Nephron progenitor cell (in vitro differentiated cells): ENCODE measurements around the gene SMIM28.

Experiments
- DNase-seq: peaks from one replicate; pipeline ENCODE4 v3.0.0; 2021
- H3K27ac Mint-ChIP-seq: 2 replicates; pipeline ENCODE4 v1.8.0; 2021; ENCODE audit warnings: mild to moderate bottlenecking, moderate library complexity, mixed read lengths
- H3K27me3 Mint-ChIP-seq: 2 replicates; pipeline ENCODE4 v1.8.0; 2021; ENCODE audit warnings: mild to moderate bottlenecking, low read depth, mixed read lengths; ENCODE audit not compliant: poor library complexity
- H3K36me3 Mint-ChIP-seq: 2 replicates; pipeline ENCODE4 v1.8.0; 2021; ENCODE audit warnings: low read depth, mixed read lengths
- H3K4me1 Mint-ChIP-seq: 2 replicates; pipeline ENCODE4 v1.8.0; 2021; ENCODE audit warnings: mixed read lengths
- H3K4me3 Mint-ChIP-seq: 2 replicates; pipeline ENCODE4 v1.8.0; 2021; ENCODE audit warnings: mild to moderate bottlenecking, moderate library complexity, mixed read lengths
- H3K9me3 Mint-ChIP-seq: 2 replicates; pipeline ENCODE4 v1.8.0; 2021; ENCODE audit warnings: mild to moderate bottlenecking, moderate library complexity, mixed read lengths
- TF ChIP-seq, protein P1 (sequence below): fragments of 200-600 bp; sonication (generic); IDR thresholded peaks from 2 replicates; pipeline ENCODE4 v1.5.0; 2021; ENCODE audit warnings: antibody characterized with exemption

Gene SMIM28

DNA sequence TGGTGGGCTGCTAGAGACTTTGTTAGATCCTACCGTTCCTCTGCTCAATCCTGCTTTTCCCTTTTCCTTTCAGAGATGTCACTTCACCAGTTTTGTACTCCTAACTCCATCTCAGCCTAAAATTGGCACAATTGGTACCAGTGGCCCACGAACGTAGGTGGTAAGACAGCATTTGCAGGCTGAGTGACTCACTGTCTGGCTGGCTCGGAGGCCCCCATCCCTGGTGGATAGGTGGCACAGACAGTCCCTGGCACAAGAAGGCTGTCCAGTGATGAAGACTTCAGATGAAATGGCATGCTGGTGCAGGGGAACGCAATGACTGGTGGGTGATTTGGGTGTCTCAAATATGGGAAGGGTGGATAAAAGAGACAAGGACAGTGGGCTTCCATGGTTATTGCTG is 37.4 kb downstream of the SMIM28 start:
- TF ChIP-seq, protein P1, sequence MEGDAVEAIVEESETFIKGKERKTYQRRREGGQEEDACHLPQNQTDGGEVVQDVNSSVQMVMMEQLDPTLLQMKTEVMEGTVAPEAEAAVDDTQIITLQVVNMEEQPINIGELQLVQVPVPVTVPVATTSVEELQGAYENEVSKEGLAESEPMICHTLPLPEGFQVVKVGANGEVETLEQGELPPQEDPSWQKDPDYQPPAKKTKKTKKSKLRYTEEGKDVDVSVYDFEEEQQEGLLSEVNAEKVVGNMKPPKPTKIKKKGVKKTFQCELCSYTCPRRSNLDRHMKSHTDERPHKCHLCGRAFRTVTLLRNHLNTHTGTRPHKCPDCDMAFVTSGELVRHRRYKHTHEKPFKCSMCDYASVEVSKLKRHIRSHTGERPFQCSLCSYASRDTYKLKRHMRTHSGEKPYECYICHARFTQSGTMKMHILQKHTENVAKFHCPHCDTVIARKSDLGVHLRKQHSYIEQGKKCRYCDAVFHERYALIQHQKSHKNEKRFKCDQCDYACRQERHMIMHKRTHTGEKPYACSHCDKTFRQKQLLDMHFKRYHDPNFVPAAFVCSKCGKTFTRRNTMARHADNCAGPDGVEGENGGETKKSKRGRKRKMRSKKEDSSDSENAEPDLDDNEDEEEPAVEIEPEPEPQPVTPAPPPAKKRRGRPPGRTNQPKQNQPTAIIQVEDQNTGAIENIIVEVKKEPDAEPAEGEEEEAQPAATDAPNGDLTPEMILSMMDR = no peak
- no peak overlapping the region for H3K4me3 Mint-ChIP-seq
- peaks cover 64% of the 10 kb centered on the region for H3K36me3 Mint-ChIP-seq
- H3K4me1 Mint-ChIP-seq = no peaks in the 10 kb centered on the region
- DNase-seq = no peak
- H3K9me3 Mint-ChIP-seq = peaks cover 4% of the 10 kb centered on the region
- peaks cover 2% of the 10 kb centered on the region for H3K27me3 Mint-ChIP-seq
- no peak overlapping the region for H3K27ac Mint-ChIP-seq

DNA sequence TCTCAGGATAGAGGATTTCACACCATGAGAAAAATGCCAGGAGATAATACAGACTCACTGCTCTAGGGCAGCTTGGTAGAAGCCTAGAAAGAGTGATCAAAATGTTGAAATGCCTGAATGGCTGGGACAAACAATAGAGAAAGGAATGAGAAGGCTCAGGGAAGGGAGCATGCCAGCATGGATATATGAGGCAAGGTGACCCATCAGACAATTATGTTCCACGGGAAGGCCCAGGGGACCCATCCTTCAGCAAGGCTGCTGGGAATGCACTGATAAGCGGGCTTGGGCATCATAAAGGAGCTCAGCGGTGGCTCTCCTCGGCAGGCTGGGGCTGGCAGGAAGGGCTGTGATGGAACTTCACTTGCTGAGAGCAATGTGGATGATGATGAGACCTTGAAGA is 38.5 kb downstream of the SMIM28 start:
- Mint-ChIP-seq H3K27me3 (peaks cover 2% of the 10 kb centered on the region), H3K4me1 (no peaks in the 10 kb centered on the region), H3K9me3 (peaks cover 4% of the 10 kb centered on the region), H3K36me3 (peaks cover 68% of the 10 kb centered on the region), H3K27ac (no peak overlapping the region), H3K4me3 (no peak overlapping the region)
- DNase-seq = no peak
- TF ChIP-seq, protein P1 = no peak

DNA sequence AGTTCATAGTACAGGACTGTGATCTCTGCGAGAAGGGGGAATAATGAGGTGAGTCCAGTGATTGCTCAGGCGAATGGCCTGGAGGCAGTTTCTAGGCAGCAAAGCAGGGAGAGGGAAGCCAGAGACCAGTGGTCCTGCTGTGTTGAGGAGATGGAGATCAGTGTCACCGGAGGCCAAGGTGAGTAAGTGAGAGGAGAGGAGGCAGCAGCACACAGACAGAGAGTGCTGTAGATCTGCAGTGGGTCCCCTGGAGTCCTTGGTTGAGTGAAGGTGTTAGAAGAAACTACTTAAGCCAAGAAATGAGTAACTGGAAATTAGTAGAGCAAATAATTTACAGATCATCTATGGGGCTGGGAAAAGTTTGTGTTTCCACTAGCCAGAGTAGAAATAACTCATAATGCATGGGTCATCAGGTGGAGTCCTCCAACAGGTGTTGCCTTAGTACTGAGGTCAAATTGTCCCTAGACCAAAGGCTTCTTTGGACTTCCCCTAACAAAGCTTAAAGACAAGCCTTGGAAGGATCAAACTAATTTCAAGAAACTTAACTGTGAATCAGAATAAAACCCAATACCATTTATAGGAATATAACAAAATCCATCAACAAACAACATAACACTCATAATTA is 39.9 kb downstream of the SMIM28 start:
- no peak overlapping the region for H3K27ac Mint-ChIP-seq
- H3K27me3 Mint-ChIP-seq = peaks cover 2% of the 10 kb centered on the region
- TF ChIP-seq, protein P1 = no peak
- H3K4me1 Mint-ChIP-seq = no peaks in the 10 kb centered on the region
- peaks cover 67% of the 10 kb centered on the region for H3K36me3 Mint-ChIP-seq
- no peak for DNase-seq
- peaks cover 4% of the 10 kb centered on the region for H3K9me3 Mint-ChIP-seq
- H3K4me3 Mint-ChIP-seq = no peak overlapping the region

DNA sequence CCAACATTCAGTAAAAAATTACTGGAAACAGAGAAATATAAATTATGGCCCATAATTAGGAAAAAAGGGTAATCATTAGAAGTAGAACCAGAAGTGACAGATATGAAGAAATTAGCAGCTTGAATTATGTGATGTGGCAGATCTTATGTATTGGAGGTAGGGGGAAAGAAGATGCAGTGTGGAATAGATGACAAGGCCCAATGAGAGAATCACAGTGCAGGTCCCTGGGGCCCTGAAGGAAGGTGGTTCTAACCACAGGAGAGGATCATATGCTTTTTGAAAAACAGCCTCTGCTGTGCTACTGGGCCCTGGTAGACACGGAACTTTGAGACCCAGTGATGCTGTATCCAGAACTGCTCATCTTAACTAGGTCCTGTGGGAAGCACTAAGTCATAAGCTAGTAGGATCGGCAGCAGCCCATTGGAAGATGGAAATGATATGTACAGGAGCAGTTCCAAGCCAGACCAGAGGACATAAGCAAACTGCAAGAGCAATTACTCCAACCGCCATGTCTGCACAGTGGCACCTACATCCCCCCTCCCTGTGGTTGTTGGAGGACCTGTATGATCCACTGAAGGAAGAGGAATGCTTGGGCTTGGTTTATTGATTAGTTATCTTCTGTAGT is 40.5 kb downstream of the SMIM28 start:
- TF ChIP-seq, protein P1 = no peak
- Mint-ChIP-seq H3K27ac (no peak overlapping the region), H3K4me1 (no peaks in the 10 kb centered on the region), H3K36me3 (peaks cover 64% of the 10 kb centered on the region), H3K27me3 (peaks cover 2% of the 10 kb centered on the region), H3K9me3 (peaks cover 4% of the 10 kb centered on the region), H3K4me3 (no peak overlapping the region)
- no peak for DNase-seq

DNA sequence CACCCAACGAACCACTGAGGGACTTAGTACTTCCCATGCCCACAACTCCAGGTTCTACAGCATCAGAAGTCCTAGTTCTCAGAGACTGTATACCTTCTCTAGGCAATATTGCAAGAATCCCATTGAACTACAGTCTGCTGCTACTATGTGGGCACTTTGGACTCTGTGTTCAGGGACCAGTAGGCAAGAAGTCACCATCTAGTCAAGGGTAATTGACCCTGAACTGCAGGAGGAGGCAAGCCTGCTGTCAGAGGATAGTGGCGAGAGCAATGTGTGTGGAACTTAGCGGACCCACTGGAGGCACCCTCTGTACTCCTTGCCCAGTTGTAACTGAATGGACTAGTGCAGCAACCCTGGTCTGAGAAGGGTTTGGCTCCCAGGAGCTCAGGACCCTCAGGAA is 42.1 kb downstream of the SMIM28 start:
- peaks cover 4% of the 10 kb centered on the region for H3K9me3 Mint-ChIP-seq
- H3K36me3 Mint-ChIP-seq = peaks cover 67% of the 10 kb centered on the region
- TF ChIP-seq, protein P1 = no peak
- DNase-seq = no peak
- no peak overlapping the region for H3K4me3 Mint-ChIP-seq
- no peak overlapping the region for H3K27ac Mint-ChIP-seq
- no peaks in the 10 kb centered on the region for H3K4me1 Mint-ChIP-seq
- H3K27me3 Mint-ChIP-seq = peaks cover 2% of the 10 kb centered on the region

DNA sequence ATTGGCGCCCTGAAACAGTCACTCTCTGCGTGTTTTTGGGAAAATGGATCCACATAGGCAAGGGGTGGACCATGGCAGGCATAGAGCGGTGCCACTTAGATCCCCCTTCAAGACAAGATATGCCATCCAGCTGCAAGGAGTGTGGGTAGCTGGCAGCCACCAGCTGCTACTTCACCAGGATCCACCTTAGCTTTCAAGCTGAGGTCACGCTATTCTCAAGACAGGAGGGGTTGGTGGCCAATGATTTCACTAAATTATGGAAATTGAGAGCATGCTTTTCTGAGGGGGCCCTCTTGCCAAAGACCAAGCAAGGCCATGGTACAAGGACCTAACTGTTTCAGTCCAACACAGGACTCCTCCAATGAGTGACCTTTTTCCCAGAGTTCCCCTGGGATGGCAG is 42.7 kb downstream of the SMIM28 start:
- H3K27me3 Mint-ChIP-seq = peaks cover 2% of the 10 kb centered on the region
- no peak for DNase-seq
- H3K27ac Mint-ChIP-seq = no peak overlapping the region
- H3K4me3 Mint-ChIP-seq = no peak overlapping the region
- TF ChIP-seq, protein P1 = no peak
- H3K4me1 Mint-ChIP-seq = no peaks in the 10 kb centered on the region
- peaks cover 70% of the 10 kb centered on the region for H3K36me3 Mint-ChIP-seq
- H3K9me3 Mint-ChIP-seq = peaks cover 4% of the 10 kb centered on the region
